Activated CD8-positive, alpha-beta memory T cell treated with anti-CD3 and anti-CD28 coated beads for 36 hours (primary cell): ENCODE results near the gene UBR2. TPM values are rescaled to one million over a fixed set of nuclear protein-coding genes. Genes with fewer than 3 reads are reported as not detected.
"Not testable (repeated sequence)": the region's sequence is repeated elsewhere in the genome, so short reads cannot be mapped to it uniquely, and the experiment has no call there.

Experiments used
- CTCF ChIA-PET: fragments of 350-600 bp; sonication (Branson Sonifier 250); formaldehyde crosslinking; loops from one replicate; lab custom pipeline; 2021; ENCODE audit warnings: antibody characterized with exemption; lab: Charles Lee
- POLR2A ChIA-PET: fragments of 350-600 bp; sonication (Branson Sonifier 250); formaldehyde crosslinking; loops from one replicate; lab custom pipeline; 2021; ENCODE audit warnings: antibody characterized with exemption; lab: Charles Lee
- total RNA-seq, 2 experiments: library from RNA; stranded (reverse); gene quantifications; one replicate each; pipeline ENCODE4 v1.2.3, GENCODE V29; 2021

The UBR2 gene
- total RNA-seq, 2 experiments from 2014 or later: 22.5 to 24.0 TPM

- ChIA-PET CTCF (interaction anchor here (1.8 to 2.3 kb wide), 2 partner anchors 8 to 25 kb away, joined by 5 to 10 read pairs; no protein-coding TSS in a partner anchor), POLR2A (interaction anchor here (1.0 kb wide), 1 partner anchor 173 kb away, joined by 3 read pairs; the partner anchor contains the start of gene TBCC)
Observed at GRCh38 chr6:42572523-42572922, 8.7 kb downstream of the UBR2 start.

- POLR2A ChIA-PET, CTCF ChIA-PET: not testable (repeated sequence)
Observed at GRCh38 chr6:42576538-42576937, 12.7 kb downstream of the UBR2 start.

- CTCF ChIA-PET: interaction anchor here (0.8 kb wide), 1 partner anchor 338 kb away, joined by 3 read pairs; no protein-coding TSS in a partner anchor
- POLR2A ChIA-PET: no interaction called here
Observed at GRCh38 chr6:42598300-42598699, 34.5 kb downstream of the UBR2 start.

GRCh38 chr6:42599558-42599957 lies 35.7 kb downstream of the UBR2 start:
- ChIA-PET POLR2A (no interaction called here), CTCF (no interaction called here)

GRCh38 chr6:42604150-42604549 lies 40.3 kb downstream of the UBR2 start:
- CTCF ChIA-PET: interaction anchor here (1.5 to 1.6 kb wide), 2 partner anchors 57 to 374 kb away, joined by 3 read pairs; no protein-coding TSS in a partner anchor
- POLR2A ChIA-PET: interaction anchor here (0.7 to 1.0 kb wide), 2 partner anchors 38 to 40 kb away, joined by 3 read pairs; partner anchors contain the start of gene UBR2

- ChIA-PET CTCF (interaction anchor here (1.5 kb wide), 1 partner anchor 374 kb away, joined by 3 read pairs; no protein-coding TSS in a partner anchor), POLR2A (interaction anchor here (0.7 to 1.0 kb wide), 2 partner anchors 38 to 40 kb away, joined by 3 read pairs; partner anchors contain the start of gene UBR2)
Observed at GRCh38 chr6:42604699-42605098, 40.9 kb downstream of the UBR2 start.

- CTCF ChIA-PET: interaction anchor here (0.6 kb wide), 2 partner anchors 15 to 215 kb away, joined by 3 read pairs; no protein-coding TSS in a partner anchor
- POLR2A ChIA-PET: interaction anchor here (0.7 kb wide), 1 partner anchor 168 kb away, joined by 3 read pairs; no protein-coding TSS in a partner anchor
Observed at GRCh38 chr6:42610416-42610815, 46.6 kb downstream of the UBR2 start.

- POLR2A ChIA-PET: interaction anchor here (0.6 kb wide), 1 partner anchor 315 kb away, joined by 3 read pairs; no protein-coding TSS in a partner anchor
Observed at GRCh38 chr6:42615518-42615917, 51.7 kb downstream of the UBR2 start.

GRCh38 chr6:42616716-42617115 lies 52.9 kb downstream of the UBR2 start:
- POLR2A ChIA-PET: no interaction called here

More at GRCh38 chr6:42615518-42615917, 51.7 kb downstream of the UBR2 start:
- CTCF ChIA-PET: interaction anchor here (0.9 kb wide), 1 partner anchor 51 kb away, joined by 3 read pairs; the partner anchor contains the start of gene UBR2

GRCh38 chr6:42618105-42618504 lies 54.3 kb downstream of the UBR2 start:
- POLR2A ChIA-PET: no interaction called here
- CTCF ChIA-PET: no interaction called here

More at GRCh38 chr6:42616716-42617115, 52.9 kb downstream of the UBR2 start:
- CTCF ChIA-PET: no interaction called here

GRCh38 chr6:42618686-42619085 lies 54.9 kb downstream of the UBR2 start:
- CTCF ChIA-PET: no interaction called here

GRCh38 chr6:42619963-42620362 lies 56.1 kb downstream of the UBR2 start:
- CTCF ChIA-PET: interaction anchor here (0.6 kb wide), 1 partner anchor 8 kb away, joined by 3 read pairs; no protein-coding TSS in a partner anchor
- POLR2A ChIA-PET: no interaction called here

More at GRCh38 chr6:42618686-42619085, 54.9 kb downstream of the UBR2 start:
- POLR2A ChIA-PET: no interaction called here

GRCh38 chr6:42624601-42625000 lies 60.8 kb downstream of the UBR2 start:
- ChIA-PET CTCF (no interaction called here), POLR2A (no interaction called here)

GRCh38 chr6:42627044-42627443 lies 63.2 kb downstream of the UBR2 start:
- ChIA-PET CTCF (no interaction called here), POLR2A (no interaction called here)

GRCh38 chr6:42627674-42628073 lies 63.8 kb downstream of the UBR2 start:
- CTCF ChIA-PET: no interaction called here
- POLR2A ChIA-PET: no interaction called here

GRCh38 chr6:42628604-42629003 lies 64.8 kb downstream of the UBR2 start:
- ChIA-PET POLR2A (no interaction called here), CTCF (interaction anchor here (0.7 kb wide), 3 partner anchors 9 to 161 kb away, joined by 3 to 5 read pairs (median 3); no protein-coding TSS in a partner anchor)

GRCh38 chr6:42629845-42630244 lies 66.0 kb downstream of the UBR2 start:
- POLR2A ChIA-PET: interaction anchor here (0.7 kb wide), 2 partner anchors 9 to 82 kb away, joined by 3 to 8 read pairs; no protein-coding TSS in a partner anchor
- CTCF ChIA-PET: interaction anchor here (0.9 kb wide), 1 partner anchor 65 kb away, joined by 3 read pairs; no protein-coding TSS in a partner anchor

GRCh38 chr6:42637681-42638080 lies 73.9 kb downstream of the UBR2 start:
- ChIA-PET CTCF (interaction anchor here (0.8 kb wide), 1 partner anchor 33 kb away, joined by 3 read pairs; no protein-coding TSS in a partner anchor), POLR2A (interaction anchor here (0.6 kb wide), 1 partner anchor 36 kb away, joined by 3 read pairs; no protein-coding TSS in a partner anchor)

GRCh38 chr6:42642794-42643193 lies 79.0 kb downstream of the UBR2 start:
- ChIA-PET POLR2A (no interaction called here), CTCF (interaction anchor here (0.7 to 1.2 kb wide), 2 partner anchors 9 to 95 kb away, joined by 3 read pairs; no protein-coding TSS in a partner anchor)

- CTCF ChIA-PET: no interaction called here
- POLR2A ChIA-PET: interaction anchor here (0.6 kb wide), 1 partner anchor 229 kb away, joined by 4 read pairs; no protein-coding TSS in a partner anchor
Observed at GRCh38 chr6:42644211-42644610, 80.4 kb downstream of the UBR2 start.
